ENCODE data around the gene KRT81. TPM values are rescaled to one million over a fixed set of nuclear protein-coding genes. Genes with fewer than 3 reads are reported as not detected.

Gene KRT81
- total RNA-seq, 1 donor from 2014 or later, result not detected

DNA sequence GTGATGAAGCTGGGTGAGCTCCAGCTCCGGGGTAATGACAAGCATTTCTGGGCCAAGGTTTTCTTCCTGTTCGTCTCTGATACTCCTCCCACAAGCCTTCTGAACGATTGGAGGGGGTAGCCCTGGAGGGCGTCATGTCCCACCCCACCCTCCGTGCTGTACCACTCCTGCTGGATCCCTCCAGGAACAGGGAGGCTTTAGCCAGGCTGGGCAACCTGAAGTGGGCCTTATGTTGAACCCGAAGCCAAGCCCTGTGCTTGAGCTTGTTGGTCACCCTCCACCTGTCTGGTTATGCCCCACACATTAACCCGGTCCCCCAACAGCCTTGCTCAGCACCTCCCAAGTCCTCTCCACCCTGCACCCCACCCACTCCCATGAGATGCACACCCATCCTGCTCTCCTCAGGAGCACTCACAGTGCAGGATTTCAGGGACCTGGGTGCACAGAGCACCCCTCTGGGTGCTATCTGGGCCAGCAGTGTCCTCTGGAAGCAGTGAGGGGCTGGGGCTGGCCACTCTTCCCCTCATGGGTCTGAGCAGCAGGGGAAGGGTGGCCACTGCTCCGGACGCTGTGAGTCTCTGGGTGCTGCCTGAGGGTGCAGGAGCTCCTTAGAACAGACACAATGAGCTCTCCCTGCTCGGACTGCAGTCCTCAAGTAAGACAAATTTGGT, 36.6 kb upstream of the KRT81 start:
- Histone ChIP-seq H3K4me1 (ENCODE audit: control insufficient read depth in 3 of 3, insufficient read depth in 3 of 3, low read length in 3 of 3) (no peaks in the 10 kb centered on the region), H3K27ac (ENCODE audit: low read depth, low read length) (no peak overlapping the region), H3K4me3 (ENCODE audit: low read length in 3 of 3) (no peak overlapping the region), H3K27me3 (ENCODE audit: control insufficient read depth in 3 of 3, insufficient read depth in 3 of 3, low read length in 3 of 3) (peaks cover 0 to 27% (median 8%) of the 10 kb centered on the region in 3 donors), H3K9ac (ENCODE audit: low read depth in 1 of 3, low read length in 3 of 3) (no peak overlapping the region), H3K9me3 (ENCODE audit: control insufficient read depth in 3 of 3, low read length in 3 of 3) (no peaks in the 10 kb centered on the region), H3K36me3 (ENCODE audit: control insufficient read depth in 3 of 3, insufficient read depth in 3 of 3, low read length in 3 of 3) (no peaks in the 10 kb centered on the region)

DNA sequence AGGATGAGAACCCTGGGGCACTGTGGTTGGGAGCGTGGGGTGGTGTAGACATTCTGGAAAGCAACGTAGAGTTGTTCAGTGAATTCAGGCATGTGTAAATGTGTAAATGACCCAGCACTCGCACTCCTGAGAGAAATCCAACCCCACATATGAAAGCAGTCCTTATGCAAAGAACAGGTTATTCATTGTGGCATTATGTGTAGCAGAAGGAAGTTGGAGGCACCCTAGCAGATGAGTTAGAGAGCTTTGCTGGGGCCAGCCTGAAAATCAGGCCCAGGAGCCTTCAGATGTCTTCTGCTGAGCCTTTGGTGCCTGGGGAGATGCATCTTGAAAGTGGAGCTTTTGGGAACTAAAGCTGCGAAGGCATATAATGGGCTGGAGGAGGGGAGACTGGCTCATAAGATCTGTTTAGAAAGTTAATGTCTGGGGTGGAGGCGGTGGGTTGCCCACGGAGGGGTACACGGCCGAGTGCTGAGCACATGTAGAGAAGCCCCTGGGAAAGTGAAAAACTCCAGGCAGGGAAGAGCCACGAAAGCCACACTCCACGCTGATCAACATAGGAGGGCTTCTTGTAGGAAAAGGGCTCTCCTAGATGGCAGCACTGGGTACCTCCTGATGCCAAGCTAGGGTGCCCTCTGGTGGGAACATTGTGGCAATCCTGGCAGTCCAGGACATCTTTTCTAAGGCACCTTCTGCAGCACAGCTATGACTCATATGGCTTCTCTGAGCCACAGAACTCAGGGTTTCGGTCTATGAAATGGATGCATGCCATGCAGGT, 35.9 kb upstream of the KRT81 start:
- no peaks in the 10 kb centered on the region for H3K36me3 ChIP-seq (ENCODE audit: control insufficient read depth in 3 of 3, insufficient read depth in 3 of 3, low read length in 3 of 3)
- no peaks in the 10 kb centered on the region for H3K9me3 ChIP-seq (ENCODE audit: control insufficient read depth in 3 of 3, low read length in 3 of 3)
- no peak overlapping the region for H3K9ac ChIP-seq (ENCODE audit: low read depth in 1 of 3, low read length in 3 of 3)
- peaks cover 4 to 34% (median 14%) of the 10 kb centered on the region in 3 donors for H3K27me3 ChIP-seq (ENCODE audit: control insufficient read depth in 3 of 3, insufficient read depth in 3 of 3, low read length in 3 of 3)
- no peak overlapping the region for H3K4me3 ChIP-seq (ENCODE audit: low read length in 3 of 3)
- no peaks in the 10 kb centered on the region for H3K4me1 ChIP-seq (ENCODE audit: control insufficient read depth in 3 of 3, insufficient read depth in 3 of 3, low read length in 3 of 3)
- H3K27ac ChIP-seq (ENCODE audit: low read depth, low read length), result no peak overlapping the region

DNA sequence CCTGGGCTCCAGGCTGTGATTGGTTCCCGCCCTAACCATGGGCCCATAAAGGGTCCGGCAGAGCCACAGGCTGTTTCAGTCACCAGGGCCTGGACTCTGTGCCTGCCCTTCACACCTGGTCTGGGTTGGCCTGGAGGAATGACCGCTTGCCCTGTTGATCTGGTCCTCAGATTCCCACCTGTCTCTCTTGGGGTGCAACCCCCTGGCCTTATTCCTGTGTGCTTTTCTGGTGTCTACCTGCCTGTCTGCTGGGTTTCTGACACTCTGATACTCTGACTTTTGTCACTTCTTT, 32.8 kb upstream of the KRT81 start:
- Histone ChIP-seq H3K36me3 (ENCODE audit: control insufficient read depth in 3 of 3, insufficient read depth in 3 of 3, low read length in 3 of 3) (no peaks in the 10 kb centered on the region), H3K9ac (ENCODE audit: low read depth in 1 of 3, low read length in 3 of 3) (no peak overlapping the region), H3K27me3 (ENCODE audit: control insufficient read depth in 3 of 3, insufficient read depth in 3 of 3, low read length in 3 of 3) (peaks cover 18 to 56% (median 36%) of the 10 kb centered on the region in 3 donors), H3K4me3 (ENCODE audit: low read length in 3 of 3) (no peak overlapping the region), H3K27ac (ENCODE audit: low read depth, low read length) (no peak overlapping the region), H3K9me3 (ENCODE audit: control insufficient read depth in 3 of 3, low read length in 3 of 3) (no peaks in the 10 kb centered on the region), H3K4me1 (ENCODE audit: control insufficient read depth in 3 of 3, insufficient read depth in 3 of 3, low read length in 3 of 3) (no peaks in the 10 kb centered on the region)

DNA sequence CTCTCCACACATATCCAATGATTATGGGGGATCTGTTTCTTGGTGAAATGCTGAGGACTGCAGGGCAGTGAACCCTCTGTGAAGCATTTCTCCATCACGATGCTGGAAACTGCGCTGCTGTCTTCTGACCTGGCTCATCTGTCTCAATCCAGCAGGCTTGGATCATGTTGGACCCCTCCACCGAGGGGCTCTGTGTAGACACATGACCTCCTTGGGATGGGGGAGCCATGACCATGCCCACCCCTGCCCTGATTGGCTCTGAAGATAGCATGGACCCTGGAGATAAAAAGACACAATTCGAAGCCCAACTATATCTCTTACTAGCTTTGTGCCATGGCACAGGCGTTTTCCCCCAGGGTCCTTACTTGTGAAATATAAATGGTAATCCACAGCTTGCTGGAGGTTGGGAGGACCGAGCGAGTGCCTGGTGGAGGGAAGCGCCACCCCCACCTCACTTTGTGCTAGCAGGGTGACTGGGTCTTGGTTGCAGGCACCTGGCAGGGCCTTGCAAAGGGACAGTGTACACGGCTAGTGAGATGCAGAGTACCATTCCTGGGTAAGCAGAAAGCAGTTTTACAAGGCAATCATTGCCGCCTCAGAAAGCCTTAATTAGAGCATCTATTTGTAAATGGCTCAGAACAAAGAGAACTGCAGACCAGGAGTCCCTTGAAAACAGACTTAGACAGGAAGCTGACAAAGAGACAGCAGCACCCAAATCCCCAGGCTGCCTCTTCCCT, 32.2 kb upstream of the KRT81 start:
- no peak overlapping the region for H3K9ac ChIP-seq (ENCODE audit: low read depth in 1 of 3, low read length in 3 of 3)
- no peaks in the 10 kb centered on the region for H3K9me3 ChIP-seq (ENCODE audit: control insufficient read depth in 3 of 3, low read length in 3 of 3)
- H3K27me3 ChIP-seq (ENCODE audit: control insufficient read depth in 3 of 3, insufficient read depth in 3 of 3, low read length in 3 of 3), result peaks cover 18 to 58% (median 35%) of the 10 kb centered on the region in 3 donors
- H3K36me3 ChIP-seq (ENCODE audit: control insufficient read depth in 3 of 3, insufficient read depth in 3 of 3, low read length in 3 of 3), result no peaks in the 10 kb centered on the region
- no peaks in the 10 kb centered on the region for H3K4me1 ChIP-seq (ENCODE audit: control insufficient read depth in 3 of 3, insufficient read depth in 3 of 3, low read length in 3 of 3)
- no peak overlapping the region for H3K27ac ChIP-seq (ENCODE audit: low read depth, low read length)
- no peak overlapping the region for H3K4me3 ChIP-seq (ENCODE audit: low read length in 3 of 3)

- peaks cover 18 to 54% (median 35%) of the 10 kb centered on the region in 3 donors for H3K27me3 ChIP-seq (ENCODE audit: control insufficient read depth in 3 of 3, insufficient read depth in 3 of 3, low read length in 3 of 3)
- H3K9ac ChIP-seq (ENCODE audit: low read depth in 1 of 3, low read length in 3 of 3), result no peak overlapping the region
- H3K36me3 ChIP-seq (ENCODE audit: control insufficient read depth in 3 of 3, insufficient read depth in 3 of 3, low read length in 3 of 3), result no peaks in the 10 kb centered on the region
These were observed 31.7 kb upstream of the KRT81 start for GRCh38 chr12:52323001-52323400.

DNA sequence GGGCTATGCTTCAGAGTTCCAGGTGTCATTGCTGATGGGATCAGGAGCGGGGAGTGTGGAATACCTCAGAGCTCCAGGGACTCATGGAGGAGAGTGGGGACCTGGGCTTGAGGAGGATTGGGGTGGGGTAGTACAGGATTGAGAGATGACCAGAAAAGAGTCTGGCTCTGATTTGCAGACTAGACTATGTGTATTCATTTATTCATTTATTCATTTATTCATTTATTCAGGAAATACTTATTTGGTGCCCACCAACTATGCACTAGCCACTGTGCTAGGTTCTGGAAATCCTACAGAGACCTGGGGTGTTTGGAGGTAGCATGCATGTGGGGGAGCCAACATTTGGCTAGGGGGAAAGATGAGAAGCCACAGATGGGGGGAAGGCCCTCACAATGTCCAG, 30.7 kb upstream of the KRT81 start:
- H3K4me3 ChIP-seq (ENCODE audit: low read length in 3 of 3), result no peak overlapping the region
- no peaks in the 10 kb centered on the region for H3K9me3 ChIP-seq (ENCODE audit: control insufficient read depth in 3 of 3, low read length in 3 of 3)
- H3K36me3 ChIP-seq (ENCODE audit: control insufficient read depth in 3 of 3, insufficient read depth in 3 of 3, low read length in 3 of 3), result no peaks in the 10 kb centered on the region
- H3K4me1 ChIP-seq (ENCODE audit: control insufficient read depth in 3 of 3, insufficient read depth in 3 of 3, low read length in 3 of 3), result no peaks in the 10 kb centered on the region
- no peak overlapping the region for H3K27ac ChIP-seq (ENCODE audit: low read depth, low read length)
- H3K27me3 ChIP-seq (ENCODE audit: control insufficient read depth in 3 of 3, insufficient read depth in 3 of 3, low read length in 3 of 3), result peaks cover 18 to 51% (median 35%) of the 10 kb centered on the region in 3 donors
- no peak overlapping the region for H3K9ac ChIP-seq (ENCODE audit: low read depth in 1 of 3, low read length in 3 of 3)

More at GRCh38 chr12:52323001-52323400, 31.7 kb upstream of the KRT81 start:
- no peaks in the 10 kb centered on the region for H3K9me3 ChIP-seq (ENCODE audit: control insufficient read depth in 3 of 3, low read length in 3 of 3)
- H3K4me1 ChIP-seq (ENCODE audit: control insufficient read depth in 3 of 3, insufficient read depth in 3 of 3, low read length in 3 of 3), result no peaks in the 10 kb centered on the region
- no peak overlapping the region for H3K4me3 ChIP-seq (ENCODE audit: low read length in 3 of 3)
- no peak overlapping the region for H3K27ac ChIP-seq (ENCODE audit: low read depth, low read length)

DNA sequence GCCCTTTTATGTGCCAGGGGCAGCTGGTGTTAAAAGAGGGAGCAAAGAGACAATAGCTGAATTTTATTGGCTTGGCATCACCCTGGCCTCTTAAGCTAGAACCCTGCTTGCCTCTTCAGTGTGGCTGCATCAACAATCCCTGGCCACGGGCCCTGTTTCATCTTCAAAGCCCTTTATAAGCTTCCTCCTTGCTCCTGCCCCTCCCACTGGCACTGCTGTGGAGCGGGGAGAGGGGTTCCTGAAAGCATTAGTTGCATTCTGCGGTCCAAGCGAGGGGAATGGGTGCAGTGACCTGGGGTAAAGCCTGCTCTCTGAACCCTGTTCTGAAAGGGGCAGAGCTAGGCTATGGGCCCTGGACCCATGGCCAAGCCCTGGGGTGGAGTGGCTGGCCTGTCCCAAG, 30.1 kb upstream of the KRT81 start:
- Histone ChIP-seq H3K4me3 (ENCODE audit: low read length in 3 of 3) (no peak overlapping the region), H3K9me3 (ENCODE audit: control insufficient read depth in 3 of 3, low read length in 3 of 3) (no peaks in the 10 kb centered on the region), H3K4me1 (ENCODE audit: control insufficient read depth in 3 of 3, insufficient read depth in 3 of 3, low read length in 3 of 3) (no peaks in the 10 kb centered on the region), H3K9ac (ENCODE audit: low read depth in 1 of 3, low read length in 3 of 3) (no peak overlapping the region), H3K27me3 (ENCODE audit: control insufficient read depth in 3 of 3, insufficient read depth in 3 of 3, low read length in 3 of 3) (peaks cover 18 to 51% (median 35%) of the 10 kb centered on the region in 3 donors), H3K27ac (ENCODE audit: low read depth, low read length) (no peak overlapping the region), H3K36me3 (ENCODE audit: control insufficient read depth in 3 of 3, insufficient read depth in 3 of 3, low read length in 3 of 3) (no peaks in the 10 kb centered on the region)

DNA sequence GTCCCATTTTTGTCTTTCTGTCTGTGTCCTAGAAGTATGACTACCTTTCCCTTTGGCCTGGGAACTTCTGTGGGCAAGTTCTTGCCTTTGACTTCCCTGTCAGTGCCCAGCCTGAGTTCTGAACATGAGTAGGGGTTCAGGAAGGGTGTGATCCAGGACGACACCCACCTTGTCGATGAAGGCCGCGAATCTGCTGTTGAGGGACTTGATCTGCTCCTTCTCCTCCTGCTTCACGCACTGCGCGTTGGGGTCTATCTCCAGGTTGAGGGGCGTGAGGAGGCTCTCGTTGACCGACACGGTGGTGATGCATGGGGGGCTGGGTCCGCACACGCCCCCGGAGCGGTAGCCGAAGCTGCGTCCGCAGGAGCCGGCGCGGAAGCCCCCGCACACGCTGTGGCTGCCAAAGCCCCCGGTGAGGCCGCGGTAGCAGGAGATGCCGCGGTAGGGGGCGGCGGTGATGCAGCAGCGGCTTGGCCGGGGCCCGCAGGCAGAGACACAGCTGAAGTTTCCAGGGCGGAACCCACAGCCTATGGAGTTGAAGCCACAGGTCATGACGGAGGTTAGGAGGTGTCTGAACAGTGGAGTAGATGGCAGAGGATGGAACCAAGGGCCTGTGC, 29.6 kb upstream of the KRT81 start, which contains the start of gene KRT83:
TSS of gene KRT83 (minus strand) at position 615 of the 617 bp plus-strand sequence. CDS start at position 552, 63 bp downstream.
- Histone ChIP-seq H3K36me3 (ENCODE audit: control insufficient read depth in 3 of 3, insufficient read depth in 3 of 3, low read length in 3 of 3) (no peaks in the 10 kb centered on the region), H3K27ac (ENCODE audit: low read depth, low read length) (no peak within 1 kb of the TSS), H3K9ac (ENCODE audit: low read depth in 1 of 3, low read length in 3 of 3) (no peak within 1 kb of the TSS), H3K27me3 (ENCODE audit: control insufficient read depth in 3 of 3, insufficient read depth in 3 of 3, low read length in 3 of 3) (peaks cover 18 to 51% (median 35%) of the 10 kb centered on the region in 3 donors), H3K9me3 (ENCODE audit: control insufficient read depth in 3 of 3, low read length in 3 of 3) (no peaks in the 10 kb centered on the region), H3K4me1 (ENCODE audit: control insufficient read depth in 3 of 3, insufficient read depth in 3 of 3, low read length in 3 of 3) (no peaks in the 10 kb centered on the region), H3K4me3 (ENCODE audit: low read length in 3 of 3) (no peak within 1 kb of the TSS)

DNA sequence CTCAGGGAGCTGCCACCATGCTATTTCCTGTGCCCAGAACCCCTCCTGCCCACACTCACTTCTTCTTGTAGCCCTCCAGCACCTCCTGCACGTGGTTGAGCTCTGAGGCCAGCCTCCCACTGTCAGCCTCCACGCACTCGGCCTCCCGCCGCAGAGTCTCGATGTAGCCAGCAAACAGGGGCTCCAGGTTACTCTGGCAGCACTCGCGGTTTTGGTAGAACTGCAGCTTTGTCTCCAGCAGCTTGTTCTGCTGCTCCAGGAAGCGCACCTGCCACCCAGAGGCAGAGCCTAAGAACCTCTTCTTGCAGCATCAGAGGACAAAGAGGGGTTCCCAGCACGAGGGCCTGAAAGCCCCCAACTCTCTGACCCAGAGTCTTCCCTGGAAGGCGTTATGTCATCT, 27.8 kb upstream of the KRT81 start:
- no peaks in the 10 kb centered on the region for H3K36me3 ChIP-seq (ENCODE audit: control insufficient read depth in 3 of 3, insufficient read depth in 3 of 3, low read length in 3 of 3)
- no peak overlapping the region for H3K4me3 ChIP-seq (ENCODE audit: low read length in 3 of 3)
- peaks cover 18 to 47% (median 40%) of the 10 kb centered on the region in 3 donors for H3K27me3 ChIP-seq (ENCODE audit: control insufficient read depth in 3 of 3, insufficient read depth in 3 of 3, low read length in 3 of 3)

More for the DNA sequence above, 27.8 kb upstream of the KRT81 start:
- Histone ChIP-seq H3K4me1 (ENCODE audit: control insufficient read depth in 3 of 3, insufficient read depth in 3 of 3, low read length in 3 of 3) (no peaks in the 10 kb centered on the region), H3K9me3 (ENCODE audit: control insufficient read depth in 3 of 3, low read length in 3 of 3) (no peaks in the 10 kb centered on the region), H3K27ac (ENCODE audit: low read depth, low read length) (no peak overlapping the region), H3K9ac (ENCODE audit: low read depth in 1 of 3, low read length in 3 of 3) (no peak overlapping the region)

Data from skeletal muscle tissue (tissue), 4 donors.